ENCODE measurements around the gene KCTD12.
"Not testable (repeated sequence)": the region's sequence is repeated elsewhere in the genome, so short reads cannot be mapped to it uniquely, and the experiment has no call there.

KCTD12 gene

DNA sequence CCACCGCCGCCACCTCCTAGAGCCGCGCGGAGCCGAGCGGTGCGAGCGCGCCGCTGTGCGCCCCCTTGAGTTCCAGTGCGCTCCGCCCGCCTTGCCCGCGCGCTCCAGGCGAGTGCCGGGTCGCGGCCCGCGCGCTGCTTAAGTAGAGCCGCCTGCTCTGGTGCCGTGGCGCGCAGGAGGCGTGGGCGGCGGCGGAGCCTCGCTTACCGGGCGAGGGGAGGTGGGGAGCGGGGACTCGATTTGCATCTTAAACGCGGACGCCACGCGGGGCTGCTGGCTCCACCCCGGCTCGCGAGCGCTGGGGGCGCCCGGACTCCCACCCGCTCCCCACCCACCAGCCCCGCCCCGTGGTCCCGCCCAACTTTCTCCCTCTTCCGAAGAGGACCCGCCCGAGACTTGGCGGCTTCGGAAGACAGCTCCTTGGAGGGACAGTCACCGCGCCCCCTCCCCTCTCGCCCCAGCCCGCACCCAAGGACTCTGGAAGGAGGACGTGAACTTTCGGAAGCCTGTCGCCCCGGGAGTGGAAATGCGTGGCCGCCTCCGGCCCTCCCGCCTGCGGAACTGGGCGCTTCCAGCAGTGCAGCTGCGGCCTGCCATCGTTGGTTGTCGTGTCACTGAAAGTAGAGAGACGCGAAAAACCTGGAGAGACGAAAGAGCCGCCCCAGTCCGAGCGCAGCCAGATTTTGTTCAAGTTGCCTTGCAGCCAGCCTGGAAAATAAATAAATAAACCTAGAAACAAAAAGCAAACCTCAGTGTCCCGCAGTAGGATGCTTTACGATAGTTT, at the start of gene KCTD12:
Gene KCTD12, minus strand, starts transcription at position 114 of the 784 bp plus-strand sequence. CDS start 257 bp downstream, outside the sequence.
- Mint-ChIP-seq H3K36me3 (no peaks in the 10 kb centered on the region), H3K4me1 (peaks cover 15% of the 10 kb centered on the region), H3K4me3 (peak within 1 kb of the TSS; percentile 86), H3K9me3 (no peaks in the 10 kb centered on the region), H3K27me3 (peaks cover 1% of the 10 kb centered on the region), H3K27ac (peak within 1 kb of the TSS; percentile 54)
- DNase-seq (ENCODE audit: low spot score in 2 of 2): peak; percentile 71 to 76
- peak; percentile 75 for ATAC-seq (ENCODE audit: low read depth)

GRCh38 chr13:76934671-76935070, 48.5 kb upstream of the KCTD12 start:
- Mint-ChIP-seq H3K4me3 (no peak overlapping the region), H3K36me3 (peaks cover 2% of the 10 kb centered on the region), H3K27me3 (peaks cover 2% of the 10 kb centered on the region), H3K9me3 (peaks cover 5% of the 10 kb centered on the region), H3K4me1 (no peaks in the 10 kb centered on the region), H3K27ac (no peak overlapping the region)
- DNase-seq (ENCODE audit: low spot score in 2 of 2) (no peak), ATAC-seq (ENCODE audit: low read depth) (no peak)

DNA sequence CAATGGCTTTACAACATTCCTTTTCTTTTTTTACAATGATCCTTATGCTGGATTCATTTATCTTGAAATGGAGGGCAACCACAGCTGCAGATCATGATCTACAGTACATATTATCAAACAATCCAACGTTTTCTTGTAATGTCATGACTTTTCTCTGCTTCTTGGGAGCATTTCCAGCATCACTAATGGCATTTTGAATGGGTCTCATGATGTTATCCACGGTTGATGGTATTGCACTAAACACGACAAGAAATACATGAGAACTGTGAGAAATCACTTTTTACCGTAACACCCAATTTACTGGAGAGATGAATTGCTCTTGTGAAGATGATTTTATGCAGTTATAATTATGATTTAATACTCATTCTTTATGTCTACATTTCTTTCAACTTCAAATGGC, 45.9 kb upstream of the KCTD12 start:
- H3K27me3 Mint-ChIP-seq: peaks cover 2% of the 10 kb centered on the region
- peaks cover 5% of the 10 kb centered on the region for H3K9me3 Mint-ChIP-seq
- DNase-seq (ENCODE audit: low spot score in 2 of 2) (no peak), ATAC-seq (ENCODE audit: low read depth) (no peak)
- no peak overlapping the region for H3K27ac Mint-ChIP-seq
- H3K36me3 Mint-ChIP-seq: peaks cover 2% of the 10 kb centered on the region
- no peak overlapping the region for H3K4me3 Mint-ChIP-seq
- peaks cover 4% of the 10 kb centered on the region for H3K4me1 Mint-ChIP-seq

- Mint-ChIP-seq H3K27me3 (peaks cover 2% of the 10 kb centered on the region), H3K4me3 (no peak overlapping the region), H3K4me1 (peaks cover 4% of the 10 kb centered on the region), H3K36me3 (no peaks in the 10 kb centered on the region), H3K9me3 (peaks cover 3% of the 10 kb centered on the region), H3K27ac (no peak overlapping the region)
- DNase-seq (ENCODE audit: low spot score in 2 of 2) (no peak), ATAC-seq (ENCODE audit: low read depth) (no peak)
Observed at GRCh38 chr13:76929851-76930374, 43.7 kb upstream of the KCTD12 start.

DNA sequence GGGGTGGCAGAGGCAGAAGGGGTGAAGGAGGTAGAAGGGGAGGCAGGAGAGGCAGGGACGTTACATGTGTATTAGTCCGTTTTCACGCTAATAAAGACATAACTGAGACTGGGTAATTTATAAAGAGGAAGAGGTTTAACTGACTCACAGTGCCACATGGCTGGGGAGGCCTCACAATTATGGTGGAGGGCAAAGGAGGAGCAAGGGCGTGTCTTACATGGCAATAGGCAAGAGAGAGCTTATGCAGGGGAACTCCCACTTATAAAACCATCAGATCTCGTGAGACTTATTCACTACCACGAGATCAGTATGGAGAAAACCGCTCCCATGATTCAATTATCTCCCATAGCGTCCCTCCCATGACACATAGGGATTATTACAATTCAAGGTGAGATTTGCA, 43.1 kb upstream of the KCTD12 start:
- peaks cover 4% of the 10 kb centered on the region for H3K4me1 Mint-ChIP-seq
- no peaks in the 10 kb centered on the region for H3K36me3 Mint-ChIP-seq
- H3K27ac Mint-ChIP-seq: no peak overlapping the region
- no peak overlapping the region for H3K4me3 Mint-ChIP-seq
- H3K27me3 Mint-ChIP-seq: peaks cover 2% of the 10 kb centered on the region
- H3K9me3 Mint-ChIP-seq: peaks cover 3% of the 10 kb centered on the region
- ATAC-seq (ENCODE audit: low read depth) (peak; percentile 60), DNase-seq (ENCODE audit: low spot score in 2 of 2) (no peak)

DNA sequence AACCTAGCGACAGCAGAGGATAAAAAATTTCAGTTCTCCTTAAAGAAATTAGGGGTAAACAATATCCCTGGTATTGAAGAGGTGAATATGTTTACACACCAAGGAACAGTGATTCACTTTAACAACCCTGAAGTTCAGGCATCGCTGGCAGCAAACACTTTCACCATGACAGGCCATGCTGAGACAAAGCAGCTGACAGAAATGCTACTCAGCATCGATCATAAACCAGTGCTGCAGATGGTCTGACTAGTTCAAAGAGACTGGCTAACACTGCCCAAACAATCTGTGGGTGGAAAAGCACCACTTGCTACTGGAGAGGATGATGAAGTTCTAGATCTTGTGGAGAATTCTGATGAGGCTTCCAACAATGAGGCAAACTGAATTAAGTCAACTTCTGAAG, 42.3 kb upstream of the KCTD12 start:
- no peak for DNase-seq (ENCODE audit: low spot score in 2 of 2)
- no peaks in the 10 kb centered on the region for H3K36me3 Mint-ChIP-seq
- H3K9me3 Mint-ChIP-seq: peaks cover 3% of the 10 kb centered on the region
- no peak overlapping the region for H3K27ac Mint-ChIP-seq
- peaks cover 4% of the 10 kb centered on the region for H3K4me1 Mint-ChIP-seq
- H3K4me3 Mint-ChIP-seq: no peak overlapping the region
- ATAC-seq (ENCODE audit: low read depth): no peak
- H3K27me3 Mint-ChIP-seq: peaks cover 2% of the 10 kb centered on the region

DNA sequence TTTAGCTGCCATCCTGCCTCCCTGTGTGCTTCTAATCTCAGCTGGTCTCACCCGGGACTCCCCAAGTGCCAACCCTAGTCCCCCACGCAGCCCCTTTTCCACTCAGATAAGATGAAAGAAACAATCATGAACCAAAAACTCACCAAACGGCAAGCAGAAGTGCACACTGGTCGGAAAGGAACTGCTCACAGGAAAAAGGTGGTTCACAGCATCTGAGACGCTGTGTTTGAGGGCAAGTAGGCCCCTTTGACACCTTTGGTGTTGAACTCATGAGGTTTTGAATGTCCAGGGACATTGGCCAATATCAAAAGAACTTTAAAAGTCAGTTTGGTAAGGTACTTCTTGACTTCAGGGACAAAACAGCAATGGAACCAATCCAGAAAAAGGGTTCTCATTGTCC, 41.8 kb upstream of the KCTD12 start:
- Mint-ChIP-seq H3K27ac (no peak overlapping the region), H3K4me1 (peaks cover 4% of the 10 kb centered on the region), H3K27me3 (peaks cover 2% of the 10 kb centered on the region), H3K4me3 (no peak overlapping the region), H3K9me3 (peaks cover 3% of the 10 kb centered on the region), H3K36me3 (no peaks in the 10 kb centered on the region)
- DNase-seq (ENCODE audit: low spot score in 2 of 2): no peak
- ATAC-seq (ENCODE audit: low read depth): no peak

DNA sequence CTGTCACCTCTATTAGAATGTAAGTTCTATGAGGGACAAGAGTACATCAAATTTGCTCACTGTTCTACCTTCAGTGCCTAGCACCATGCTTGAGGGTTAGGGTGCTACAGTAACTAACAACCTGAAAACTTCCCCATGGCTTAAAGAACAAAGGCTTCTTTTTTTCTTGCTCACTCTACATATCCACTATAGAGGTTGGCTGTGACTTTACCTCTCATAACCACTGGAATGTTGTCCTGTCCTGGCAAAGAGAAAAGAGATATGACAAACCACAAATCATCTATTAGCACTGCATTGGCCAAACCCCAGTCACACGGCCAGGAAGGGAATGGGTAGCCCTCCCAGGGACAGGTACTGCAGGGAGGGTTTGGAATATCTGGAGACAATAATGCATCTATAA, 38.9 kb upstream of the KCTD12 start:
- H3K36me3 Mint-ChIP-seq: no peaks in the 10 kb centered on the region
- H3K4me3 Mint-ChIP-seq: no peak overlapping the region
- no peak overlapping the region for H3K27ac Mint-ChIP-seq
- no peak for DNase-seq (ENCODE audit: low spot score in 2 of 2)
- peaks cover 5% of the 10 kb centered on the region for H3K27me3 Mint-ChIP-seq
- H3K9me3 Mint-ChIP-seq: peaks cover 3% of the 10 kb centered on the region
- ATAC-seq (ENCODE audit: low read depth): no peak
- peaks cover 4% of the 10 kb centered on the region for H3K4me1 Mint-ChIP-seq

DNA sequence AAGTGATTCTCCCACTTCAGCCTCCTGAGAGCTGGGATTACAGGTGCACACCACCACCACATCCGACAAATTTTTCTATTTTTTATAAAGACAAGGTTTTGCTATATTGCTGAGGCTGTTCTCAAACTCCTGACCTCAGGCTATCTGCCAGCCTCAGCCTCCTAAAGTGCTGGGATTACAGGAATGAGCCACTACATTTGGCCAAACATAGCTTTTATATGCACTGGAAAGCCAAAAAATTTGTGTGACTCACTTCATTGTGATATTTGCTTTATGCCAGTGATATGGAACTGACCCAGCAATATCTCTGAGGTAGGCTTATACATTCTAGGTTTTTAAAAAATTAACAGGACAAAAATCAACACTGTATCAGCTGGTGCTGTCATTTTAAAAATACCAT, 35.3 kb upstream of the KCTD12 start:
- Mint-ChIP-seq H3K4me1 (no peaks in the 10 kb centered on the region), H3K9me3 (peaks cover 4% of the 10 kb centered on the region), H3K4me3 (no peak overlapping the region), H3K27ac (no peak overlapping the region), H3K27me3 (peaks cover 15% of the 10 kb centered on the region), H3K36me3 (no peaks in the 10 kb centered on the region)
- ATAC-seq (ENCODE audit: low read depth): no peak
- DNase-seq (ENCODE audit: low spot score in 2 of 2): no peak

DNA sequence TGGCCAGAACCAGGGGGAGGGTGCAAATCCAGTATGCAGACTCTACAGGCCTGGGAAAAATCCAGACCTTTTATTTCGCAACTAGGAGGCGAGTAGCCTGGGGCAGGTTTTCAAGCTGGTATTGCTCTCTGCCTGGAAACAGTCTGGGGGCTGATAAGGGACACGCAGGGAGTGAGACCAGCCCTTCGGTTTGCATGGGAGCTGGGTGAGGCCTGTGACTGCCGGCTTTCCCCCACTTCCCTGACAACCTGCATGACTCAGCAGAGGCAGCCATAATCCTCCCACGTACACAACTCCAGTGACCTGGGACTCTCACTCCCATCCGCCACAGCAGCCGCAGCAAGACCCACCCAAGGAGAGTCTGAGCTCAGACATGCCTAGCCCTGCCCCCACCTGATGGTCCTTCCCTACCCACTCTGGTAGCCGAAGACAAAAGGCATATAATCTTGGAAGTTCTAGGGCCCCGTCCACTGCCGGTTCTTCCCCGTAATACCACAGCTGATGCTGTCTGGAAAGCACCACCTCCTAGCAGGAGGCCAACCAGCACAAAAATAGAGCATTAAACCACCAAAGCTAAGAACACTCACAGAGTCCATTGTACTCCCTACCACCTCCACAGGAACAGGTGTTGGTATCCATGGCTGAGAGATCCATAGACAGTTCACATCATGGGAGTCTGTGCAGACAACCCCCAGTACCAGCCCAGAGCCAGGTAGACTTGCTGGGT, 31.7 kb upstream of the KCTD12 start:
- H3K27ac Mint-ChIP-seq; H3K4me1 Mint-ChIP-seq; H3K9me3 Mint-ChIP-seq; H3K4me3 Mint-ChIP-seq; H3K36me3 Mint-ChIP-seq; ATAC-seq (ENCODE audit: low read depth); DNase-seq (ENCODE audit: low spot score in 2 of 2): not testable (repeated sequence)
- H3K27me3 Mint-ChIP-seq: peaks cover 21% of the 10 kb centered on the region

GRCh38 chr13:76917095-76917494, 30.9 kb upstream of the KCTD12 start:
- no peak for DNase-seq (ENCODE audit: low spot score in 2 of 2)
- no peaks in the 10 kb centered on the region for H3K36me3 Mint-ChIP-seq
- H3K9me3 Mint-ChIP-seq: peaks cover 4% of the 10 kb centered on the region
- ATAC-seq (ENCODE audit: low read depth): no peak
- H3K27me3 Mint-ChIP-seq: peaks cover 20% of the 10 kb centered on the region
- no peak overlapping the region for H3K4me3 Mint-ChIP-seq
- H3K4me1 Mint-ChIP-seq: no peaks in the 10 kb centered on the region
- H3K27ac Mint-ChIP-seq: no peak overlapping the region

DNA sequence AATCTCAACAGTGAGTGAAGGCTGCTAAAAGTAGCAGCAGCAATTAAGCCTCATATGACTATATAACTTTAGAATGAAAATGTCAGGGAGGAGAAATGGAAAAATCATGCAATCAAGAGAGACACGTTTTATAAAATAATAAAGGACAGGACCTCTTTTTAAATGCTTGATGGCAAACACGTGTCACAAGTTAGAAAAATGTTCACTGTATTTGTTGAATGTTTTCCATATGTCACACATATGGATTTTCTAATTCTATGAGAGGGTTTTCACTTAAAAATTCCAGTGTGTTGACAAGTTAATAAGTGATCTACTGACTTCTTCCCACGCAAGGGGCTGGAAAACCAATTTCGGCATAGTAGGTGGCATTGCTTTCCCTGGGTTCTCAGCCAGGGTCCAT, 27.7 kb upstream of the KCTD12 start:
- DNase-seq (ENCODE audit: low spot score in 2 of 2): no peak
- Mint-ChIP-seq H3K36me3 (no peaks in the 10 kb centered on the region), H3K27me3 (peaks cover 15% of the 10 kb centered on the region), H3K4me1 (no peaks in the 10 kb centered on the region), H3K4me3 (no peak overlapping the region), H3K27ac (no peak overlapping the region), H3K9me3 (no peaks in the 10 kb centered on the region)
- no peak for ATAC-seq (ENCODE audit: low read depth)

DNA sequence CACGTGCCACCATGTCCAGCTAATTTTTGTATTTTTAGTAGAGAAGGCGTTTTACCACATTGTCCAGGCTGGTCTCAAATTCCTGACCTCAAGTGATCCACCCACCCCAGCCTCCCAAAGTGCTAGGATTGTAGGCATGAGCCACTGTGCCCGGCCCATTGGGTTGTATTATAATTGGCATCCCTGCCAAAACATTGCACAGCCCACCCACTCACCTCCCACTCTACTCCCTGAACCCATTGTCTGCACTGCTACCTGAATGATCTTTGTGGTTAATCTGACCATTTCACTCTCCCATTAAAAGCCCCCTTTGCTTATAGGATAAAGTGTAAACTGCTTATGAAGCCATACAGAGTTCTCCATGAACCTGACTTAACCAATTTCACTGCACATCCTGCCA, 26.3 kb upstream of the KCTD12 start:
- Mint-ChIP-seq H3K27me3 (peaks cover 16% of the 10 kb centered on the region), H3K27ac (no peak overlapping the region), H3K36me3 (no peaks in the 10 kb centered on the region), H3K9me3 (no peaks in the 10 kb centered on the region), H3K4me3 (no peak overlapping the region), H3K4me1 (no peaks in the 10 kb centered on the region)
- DNase-seq (ENCODE audit: low spot score in 2 of 2) (no peak), ATAC-seq (ENCODE audit: low read depth) (no peak)

DNA sequence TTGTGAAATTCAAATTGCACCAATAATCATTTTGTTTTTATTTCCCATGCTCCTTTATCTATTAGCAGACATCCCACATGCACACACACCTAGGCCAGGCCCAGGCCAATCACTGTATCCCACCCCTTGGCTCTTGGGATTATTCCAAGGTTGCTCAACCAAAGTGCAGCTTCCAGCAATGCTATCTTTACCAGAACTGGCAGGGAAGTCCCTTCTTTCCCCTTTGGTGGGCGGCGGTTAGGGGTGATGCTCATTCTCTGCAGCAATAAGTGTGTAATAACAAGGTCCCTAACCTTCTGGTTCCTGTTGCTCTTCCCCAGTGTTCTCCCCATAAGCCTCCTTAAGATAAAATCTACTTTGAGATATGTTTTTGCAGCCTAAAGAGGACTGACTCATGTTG, 18.3 kb upstream of the KCTD12 start:
- no peaks in the 10 kb centered on the region for H3K36me3 Mint-ChIP-seq
- no peak overlapping the region for H3K4me3 Mint-ChIP-seq

More for the DNA sequence above, 18.3 kb upstream of the KCTD12 start:
- DNase-seq (ENCODE audit: low spot score in 2 of 2) (no peak), ATAC-seq (ENCODE audit: low read depth) (no peak)
- no peaks in the 10 kb centered on the region for H3K4me1 Mint-ChIP-seq
- no peak overlapping the region for H3K27ac Mint-ChIP-seq
- peaks cover 13% of the 10 kb centered on the region for H3K27me3 Mint-ChIP-seq
- H3K9me3 Mint-ChIP-seq: peaks cover 2% of the 10 kb centered on the region
